ENCODE data around the gene TAS1R2. TPM values are rescaled to one million over a fixed set of nuclear protein-coding genes. Genes with fewer than 3 reads are reported as not detected.

TAS1R2 gene
- total and polyA plus RNA-seq, 5 donors from 2014 or later: not detected

GRCh38 chr1:18891426-18891780 is 31.9 kb upstream of the TAS1R2 start:
- H3K27me3 Mint-ChIP-seq: peaks cover 4% of the 10 kb centered on the region
- H3K36me3 Mint-ChIP-seq: no peaks in the 10 kb centered on the region
- DNase-seq: no peak
- no peak for ATAC-seq (ENCODE audit: low read depth in 2 of 2)
- Histone ChIP-seq H3K36me3 (ENCODE audit: control insufficient read depth, insufficient read depth, low read length) (no peaks in the 10 kb centered on the region), H3K4me3 (ENCODE audit: low read depth, low read length) (no peak overlapping the region), H3K27ac (ENCODE audit: insufficient read depth, low read length, poor library complexity, severe bottlenecking) (no peak overlapping the region), H3K27me3 (ENCODE audit: control insufficient read depth, insufficient read depth, low read length) (no peaks in the 10 kb centered on the region), H3K4me1 (ENCODE audit: control insufficient read depth, insufficient read depth, low read length, poor library complexity, severe bottlenecking) (no peaks in the 10 kb centered on the region), H3K9me3 (ENCODE audit: control insufficient read depth in 2 of 2, low read length in 2 of 2) (no peaks in the 10 kb centered on the region)
- H3K4me3 Mint-ChIP-seq: peak overlapping the region in 1 of 4 donors; percentile 65
- no peaks in the 10 kb centered on the region for H3K9me3 Mint-ChIP-seq
- no peak overlapping the region for H3K27ac Mint-ChIP-seq
- H3K4me1 Mint-ChIP-seq: no peaks in the 10 kb centered on the region

GRCh38 chr1:18890706-18891425 is 31.4 kb upstream of the TAS1R2 start:
- H3K36me3 Mint-ChIP-seq: no peaks in the 10 kb centered on the region
- no peak for DNase-seq
- peak overlapping the region in 1 of 4 donors; percentile 65 for H3K4me3 Mint-ChIP-seq
- Histone ChIP-seq H3K36me3 (ENCODE audit: control insufficient read depth, insufficient read depth, low read length) (no peaks in the 10 kb centered on the region), H3K9me3 (ENCODE audit: control insufficient read depth in 2 of 2, low read length in 2 of 2) (no peaks in the 10 kb centered on the region), H3K4me1 (ENCODE audit: control insufficient read depth, insufficient read depth, low read length, poor library complexity, severe bottlenecking) (no peaks in the 10 kb centered on the region), H3K27ac (ENCODE audit: insufficient read depth, low read length, poor library complexity, severe bottlenecking) (no peak overlapping the region), H3K27me3 (ENCODE audit: control insufficient read depth, insufficient read depth, low read length) (no peaks in the 10 kb centered on the region), H3K4me3 (ENCODE audit: low read depth, low read length) (no peak overlapping the region)
- no peaks in the 10 kb centered on the region for H3K4me1 Mint-ChIP-seq
- no peak overlapping the region for H3K27ac Mint-ChIP-seq
- H3K9me3 Mint-ChIP-seq: no peaks in the 10 kb centered on the region
- peaks cover 4% of the 10 kb centered on the region for H3K27me3 Mint-ChIP-seq
- ATAC-seq (ENCODE audit: low read depth in 2 of 2): no peak

- no peaks in the 10 kb centered on the region for H3K27me3 Mint-ChIP-seq
- DNase-seq: no peak
- no peaks in the 10 kb centered on the region for H3K4me1 ChIP-seq (ENCODE audit: control insufficient read depth, insufficient read depth, low read length, poor library complexity, severe bottlenecking)
- no peak overlapping the region for H3K27ac Mint-ChIP-seq
- no peaks in the 10 kb centered on the region for H3K9me3 Mint-ChIP-seq
- H3K27me3 ChIP-seq (ENCODE audit: control insufficient read depth, insufficient read depth, low read length): no peaks in the 10 kb centered on the region
- H3K4me1 Mint-ChIP-seq: peaks cover 0 to 5% (median 0%) of the 10 kb centered on the region in 4 donors
- peaks cover 3% of the 10 kb centered on the region for H3K36me3 Mint-ChIP-seq
- H3K4me3 ChIP-seq (ENCODE audit: low read depth, low read length): no peak overlapping the region
- no peaks in the 10 kb centered on the region for H3K36me3 ChIP-seq (ENCODE audit: control insufficient read depth, insufficient read depth, low read length)
- H3K4me3 Mint-ChIP-seq: no peak overlapping the region
- no peak overlapping the region for H3K27ac ChIP-seq (ENCODE audit: insufficient read depth, low read length, poor library complexity, severe bottlenecking)
- ATAC-seq (ENCODE audit: low read depth in 2 of 2): no peak
- no peaks in the 10 kb centered on the region for H3K9me3 ChIP-seq (ENCODE audit: control insufficient read depth in 2 of 2, low read length in 2 of 2)
Measured at GRCh38 chr1:18886003-18886335, 26.5 kb upstream of the TAS1R2 start.

- Mint-ChIP-seq H3K27ac (no peak overlapping the region), H3K27me3 (no peaks in the 10 kb centered on the region), H3K4me3 (no peak overlapping the region), H3K9me3 (no peaks in the 10 kb centered on the region), H3K4me1 (peaks cover 0 to 5% (median 0%) of the 10 kb centered on the region in 4 donors), H3K36me3 (peaks cover 6% of the 10 kb centered on the region)
- Histone ChIP-seq H3K4me3 (ENCODE audit: low read depth, low read length) (no peak overlapping the region), H3K4me1 (ENCODE audit: control insufficient read depth, insufficient read depth, low read length, poor library complexity, severe bottlenecking) (no peaks in the 10 kb centered on the region), H3K27me3 (ENCODE audit: control insufficient read depth, insufficient read depth, low read length) (no peaks in the 10 kb centered on the region), H3K9me3 (ENCODE audit: control insufficient read depth in 2 of 2, low read length in 2 of 2) (no peaks in the 10 kb centered on the region), H3K27ac (ENCODE audit: insufficient read depth, low read length, poor library complexity, severe bottlenecking) (no peak overlapping the region), H3K36me3 (ENCODE audit: control insufficient read depth, insufficient read depth, low read length) (no peaks in the 10 kb centered on the region)
- ATAC-seq (ENCODE audit: low read depth in 2 of 2): no peak
- no peak for DNase-seq
Measured at GRCh38 chr1:18885311-18886002, 26.0 kb upstream of the TAS1R2 start.

- no peaks in the 10 kb centered on the region for H3K36me3 ChIP-seq (ENCODE audit: control insufficient read depth, insufficient read depth, low read length)
- H3K27ac ChIP-seq (ENCODE audit: insufficient read depth, low read length, poor library complexity, severe bottlenecking): no peak overlapping the region
- H3K4me3 Mint-ChIP-seq: no peak overlapping the region
- H3K9me3 ChIP-seq (ENCODE audit: control insufficient read depth in 2 of 2, low read length in 2 of 2): no peaks in the 10 kb centered on the region
- peaks cover 6% of the 10 kb centered on the region for H3K36me3 Mint-ChIP-seq
- DNase-seq: no peak
- peaks cover 0 to 5% (median 0%) of the 10 kb centered on the region in 4 donors for H3K4me1 Mint-ChIP-seq
- no peaks in the 10 kb centered on the region for H3K9me3 Mint-ChIP-seq
- H3K27me3 ChIP-seq (ENCODE audit: control insufficient read depth, insufficient read depth, low read length): no peaks in the 10 kb centered on the region
- H3K4me3 ChIP-seq (ENCODE audit: low read depth, low read length): no peak overlapping the region
- ATAC-seq (ENCODE audit: low read depth in 2 of 2): no peak
- H3K4me1 ChIP-seq (ENCODE audit: control insufficient read depth, insufficient read depth, low read length, poor library complexity, severe bottlenecking): no peaks in the 10 kb centered on the region
- no peaks in the 10 kb centered on the region for H3K27me3 Mint-ChIP-seq
- H3K27ac Mint-ChIP-seq: peak overlapping the region in 1 of 3 donors; percentile 2
Measured at GRCh38 chr1:18884727-18885126, 25.3 kb upstream of the TAS1R2 start.

- no peaks in the 10 kb centered on the region for H3K9me3 Mint-ChIP-seq
- Histone ChIP-seq H3K4me1 (ENCODE audit: control insufficient read depth, insufficient read depth, low read length, poor library complexity, severe bottlenecking) (no peaks in the 10 kb centered on the region), H3K4me3 (ENCODE audit: low read depth, low read length) (no peak overlapping the region), H3K27ac (ENCODE audit: insufficient read depth, low read length, poor library complexity, severe bottlenecking) (no peak overlapping the region), H3K9me3 (ENCODE audit: control insufficient read depth in 2 of 2, low read length in 2 of 2) (no peaks in the 10 kb centered on the region), H3K27me3 (ENCODE audit: control insufficient read depth, insufficient read depth, low read length) (no peaks in the 10 kb centered on the region), H3K36me3 (ENCODE audit: control insufficient read depth, insufficient read depth, low read length) (no peaks in the 10 kb centered on the region)
- ATAC-seq (ENCODE audit: low read depth in 2 of 2): no peak
- peaks cover 6% of the 10 kb centered on the region for H3K36me3 Mint-ChIP-seq
- H3K27ac Mint-ChIP-seq: no peak overlapping the region
- DNase-seq: no peak
- H3K4me1 Mint-ChIP-seq: peaks cover 0 to 5% (median 0%) of the 10 kb centered on the region in 4 donors
- H3K27me3 Mint-ChIP-seq: no peaks in the 10 kb centered on the region
- H3K4me3 Mint-ChIP-seq: no peak overlapping the region
Measured at GRCh38 chr1:18884419-18884717, 24.9 kb upstream of the TAS1R2 start.

- Mint-ChIP-seq H3K4me1 (peaks cover 0 to 5% (median 0%) of the 10 kb centered on the region in 4 donors), H3K27ac (no peak overlapping the region), H3K9me3 (no peaks in the 10 kb centered on the region), H3K27me3 (no peaks in the 10 kb centered on the region), H3K4me3 (no peak overlapping the region), H3K36me3 (peaks cover 6% of the 10 kb centered on the region)
- Histone ChIP-seq H3K27me3 (ENCODE audit: control insufficient read depth, insufficient read depth, low read length) (no peaks in the 10 kb centered on the region), H3K4me3 (ENCODE audit: low read depth, low read length) (no peak overlapping the region), H3K9me3 (ENCODE audit: control insufficient read depth in 2 of 2, low read length in 2 of 2) (no peaks in the 10 kb centered on the region), H3K36me3 (ENCODE audit: control insufficient read depth, insufficient read depth, low read length) (no peaks in the 10 kb centered on the region), H3K27ac (ENCODE audit: insufficient read depth, low read length, poor library complexity, severe bottlenecking) (no peak overlapping the region), H3K4me1 (ENCODE audit: control insufficient read depth, insufficient read depth, low read length, poor library complexity, severe bottlenecking) (no peaks in the 10 kb centered on the region)
- DNase-seq (peak; percentile 57 to 71 (median 63)), ATAC-seq (ENCODE audit: low read depth in 2 of 2) (peak; percentile 62 to 63)
Measured at GRCh38 chr1:18883636-18884418, 24.4 kb upstream of the TAS1R2 start.

Data from CD4-positive, CD25-positive, alpha-beta regulatory T cell (primary cell).